Heart left ventricle (tissue), 16 donors: Measurements from ENCODE around the gene DGKA. TPM values are rescaled to one million over a fixed set of nuclear protein-coding genes. Genes with fewer than 3 reads are reported as not detected.
A peak's percentile ranks its signal among the peaks of the same experiment; 100 is the strongest.

Experiments
- ATAC-seq, 4 donors: fragments of 200-7000 bp; cut with Tn5 transposase; one replicate each; pipeline ENCODE4 v1.9.1; 2020 to 2022; ENCODE audit warnings: moderate library complexity in 4 of 4, mild to moderate bottlenecking in 3 of 4, moderate number of reproducible peaks in 1 of 4
- DNase-seq, 5 donors: peaks; one replicate each; pipeline ENCODE4 v3.0.0-alpha.2; 2020
- H3K27ac ChIP-seq, 12 donors: fragments of 200-600 bp; sonication (generic) in 4 of 12; one replicate each; pipeline versions ENCODE4 v1.5.0 to v1.8.0; 2016 to 2022; ENCODE audit warnings: mild to moderate bottlenecking in 2 of 12
- H3K27me3 ChIP-seq, 9 donors: fragments of 200-600 bp; sonication (generic) in 2 of 9; one replicate each; pipeline versions ENCODE4 v1.5.1 to v1.8.0; 2016 to 2022; ENCODE audit warnings: mild to moderate bottlenecking in 3 of 9
- H3K36me3 ChIP-seq, 9 donors: fragments of 200-600 bp; sonication (generic) in 2 of 9; one replicate each; pipeline versions ENCODE4 v1.5.0 to v1.8.0; 2018 to 2022; ENCODE audit warnings: mild to moderate bottlenecking in 2 of 9
- H3K4me1 ChIP-seq, 12 donors: fragments of 200-600 bp; sonication (generic) in 4 of 12; one replicate each; pipeline versions ENCODE4 v1.5.0 to v1.8.0; 2016 to 2022; ENCODE audit warnings: mild to moderate bottlenecking in 3 of 12
- H3K4me3 ChIP-seq, 12 donors: fragments of 200-600 bp; sonication (generic) in 4 of 12; one replicate each; pipeline versions ENCODE4 v1.5.0 to v1.8.0; 2017 to 2022; ENCODE audit warnings: mild to moderate bottlenecking in 9 of 12, moderate library complexity in 4 of 12
- H3K9me3 ChIP-seq, 12 donors: fragments of 200-600 bp; sonication (generic) in 4 of 12; one replicate each; pipeline versions ENCODE4 v1.5.0 to v1.8.0; 2016 to 2022; ENCODE audit warnings: mild to moderate bottlenecking in 1 of 12
- CTCF ChIP-seq, 12 donors: fragments of 200-600 bp; sonication (generic) in 4 of 12; IDR thresholded peaks; one replicate each; pipeline versions ENCODE4 v1.5.0 to v1.8.0; 2018 to 2022; ENCODE audit warnings: antibody characterized with exemption in 12 of 12, mild to moderate bottlenecking in 5 of 12
- POLR2A ChIP-seq, 2 donors: fragments of 450-650 bp; IDR thresholded peaks; one replicate each; pipeline ENCODE4 v1.6.1; 2017; ENCODE audit warnings: antibody characterized with exemption in 2 of 2, mild to moderate bottlenecking in 2 of 2, moderate library complexity in 2 of 2
- WGBS, 4 donors: extraction: QIAGEN DNeasy Blood & Tissue Kit in 2 of 4; methylation state at CpG; one replicate each; pipeline versions ENCODE4 v1.1.5 to v1.1.7; 2013 to 2018; 5-methylcytosine and 5-hydroxymethylcytosine counted together
- intact Hi-C, 10 donors: fragments of 100-400 bp; cut with DNase I; formaldehyde crosslinking; loops; one replicate each; pipeline versions ENCODE4 v1.11.1 to v1.14.2; 2022
- polyA plus RNA-seq, 2 donors: library from polyadenylated mRNA; stranded (reverse); fragments of 200-250 nt; gene quantifications; one replicate each; pipeline ENCODE4 v1.2.3, GENCODE V29; 2013
- total RNA-seq, 9 donors: library from RNA; depleted of rRNA in 2 of 9; stranded (reverse); fragments of >200 nt in 2 of 9; fragmentation: NEBNext Ultra II Directional in 3 of 9; extraction: Animal tissue kit (Norgen Biotek cat#: 25700) in 3 of 9; gene quantifications; one replicate each; pipeline versions ENCODE4 v1.1.0 to v1.2.4, GENCODE V29; 2016 to 2023
- donor health status: ischemic (EF 13 %, LVEDD 7.1; RV severe dilation, severe dysfunction).
- donor health status: healthy with polysubstance abuse.
- donor health status: DM: no; HTN: yes; CAD: no.
- donor health status: DM: no; HTN: no; CAD: no.
- donor health status: ischemic (EF 25% LVEDD 6.9; RV normal size, moderate dysfunction).
- donor health status: ischemic (EF 25% LVEDD 5.7; RV mildly dilated, moderate dysfunction).
- donor health status: healthy.
- donor health status: DM: yes; HTN: yes; CAD: no.
- donor health status: ischemic (EF 35%, LVEDD 5.7; RV mildly dilated, moderate dysfunction).
- donor health status: nonischemic (EF 11% LVEDD 7.7; RV severe dilation, severe dysfunction).
- donor health status: DM: yes; HTN: yes; CAD: no.
- donor health status: PGD.
- donor health status: ischemic (EF 29% LVEDD 5.4; RV normal size, mild dysfunction).
- donor health status: nonischemic (EF 23%, LVEDD 6.1; RV moderate dilation, normal function).

The DGKA gene
- total and polyA plus RNA-seq, 11 donors, result 5.3 to 27.8 (median 7.8) TPM

DNA sequence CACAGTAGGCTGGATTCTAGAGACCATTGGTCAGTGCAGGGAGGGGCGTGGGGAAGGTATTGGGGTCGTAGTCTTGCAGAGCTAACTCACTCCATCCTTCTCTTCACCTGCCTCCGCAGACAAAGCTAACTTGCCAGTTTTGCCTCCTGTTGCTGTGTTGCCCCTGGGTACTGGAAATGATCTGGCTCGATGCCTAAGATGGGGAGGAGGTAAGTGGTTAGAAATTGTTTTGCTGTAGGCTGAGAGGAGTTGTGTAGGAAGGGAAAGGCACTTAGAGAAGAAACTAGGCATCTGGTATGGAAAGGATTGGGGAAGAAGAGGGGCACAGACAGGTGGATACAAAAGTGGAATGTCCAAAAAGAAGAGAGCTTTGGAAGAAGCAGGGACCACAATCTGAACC is 11.1 kb downstream of the DGKA start:
- Histone ChIP-seq H3K27ac (no peak overlapping the region), H3K36me3 (peaks cover 0 to 81% (median 8%) of the 10 kb centered on the region in 9 donors), H3K9me3 (no peaks in the 10 kb centered on the region), H3K4me3 (no peak overlapping the region), H3K4me1 (peaks cover 0 to 10% (median 7%) of the 10 kb centered on the region in 12 donors), H3K27me3 (no peaks in the 10 kb centered on the region)
- DNase-seq (no peak), ATAC-seq (no peak)
- TF ChIP-seq POLR2A (IDR thresholded peaks at IDR 0.05) (no peak), CTCF (IDR thresholded peaks at IDR 0.05) (no peak)
- intact Hi-C loops, result loop anchor here in 4 of 10 donors (5.0 kb wide), 2 partner anchors 200 to 205 kb away; partner anchors contain the start of gene GDF11 (in 1 of the 4)
- 89 to 92% (median 90%) methylated on average over 4 of the region's 4 CpGs for whole genome bisulfite sequencing, 4 donors

- 96% methylated on average over 1 of the region's 1 CpG for WGBS, 4 donors
- Histone ChIP-seq H3K36me3 (peaks cover 0 to 82% (median 8%) of the 10 kb centered on the region in 9 donors), H3K27ac (no peak overlapping the region), H3K4me3 (no peak overlapping the region), H3K27me3 (no peaks in the 10 kb centered on the region), H3K4me1 (peaks cover 0 to 10% (median 7%) of the 10 kb centered on the region in 12 donors), H3K9me3 (no peaks in the 10 kb centered on the region)
- no peak for ATAC-seq
- intact Hi-C loops, result loop anchor here in 4 of 10 donors (5.0 kb wide), 2 partner anchors 200 to 205 kb away; partner anchors contain the start of gene GDF11 (in 1 of the 4)
- no peak for DNase-seq
- TF ChIP-seq CTCF (IDR thresholded peaks at IDR 0.05), result no peak
- TF ChIP-seq POLR2A (IDR thresholded peaks at IDR 0.05), result no peak
These were observed 11.7 kb downstream of the DGKA start for GRCh38 chr12:55942577-55943136.

DNA sequence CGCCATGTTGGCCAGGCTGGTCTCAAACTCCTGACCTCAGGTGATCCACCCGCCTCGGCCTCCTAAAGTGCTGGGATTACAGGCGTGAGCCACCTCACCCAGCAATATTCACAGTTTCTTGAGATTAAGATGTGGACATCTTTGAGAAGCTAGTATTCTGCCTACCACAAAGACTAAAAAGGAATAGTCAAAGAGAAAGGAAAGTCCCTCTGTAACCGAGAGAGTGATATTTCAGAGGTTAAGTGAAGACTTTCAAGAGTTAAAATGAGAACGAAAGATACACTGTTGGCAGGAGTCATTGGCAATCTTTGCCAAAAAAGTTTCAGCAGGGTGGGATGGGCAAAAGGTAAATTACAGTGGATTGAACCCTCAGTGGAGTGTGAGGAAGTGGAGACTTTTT is 15.6 kb downstream of the DGKA start:
- intact Hi-C loops, result no loop called here
- no peak for DNase-seq
- no peaks in the 10 kb centered on the region for H3K4me1 ChIP-seq
- H3K27ac ChIP-seq, result no peak overlapping the region
- no peak for TF ChIP-seq POLR2A (IDR thresholded peaks at IDR 0.05)
- TF ChIP-seq CTCF (IDR thresholded peaks at IDR 0.05), result no peak
- H3K9me3 ChIP-seq, result no peaks in the 10 kb centered on the region
- H3K4me3 ChIP-seq, result no peak overlapping the region
- H3K36me3 ChIP-seq, result peaks cover 0 to 67% (median 8%) of the 10 kb centered on the region in 9 donors
- WGBS, 4 donors, result 73 to 83% (median 81%) methylated on average over 6 of the region's 6 CpGs
- H3K27me3 ChIP-seq, result no peaks in the 10 kb centered on the region
- no peak for ATAC-seq

GRCh38 chr12:55955344-55955743 is 24.4 kb downstream of the DGKA start:
- DNase-seq (no peak), ATAC-seq (peak in 2 of 4 donors; percentile 35 to 61)
- TF ChIP-seq POLR2A (IDR thresholded peaks at IDR 0.05) (no peak), CTCF (IDR thresholded peaks at IDR 0.05) (no peak)

More at GRCh38 chr12:55955344-55955743, 24.4 kb downstream of the DGKA start:
- intact Hi-C loops, result no loop called here
- H3K4me1 ChIP-seq, result no peaks in the 10 kb centered on the region
- no peaks in the 10 kb centered on the region for H3K27me3 ChIP-seq
- H3K4me3 ChIP-seq, result no peak overlapping the region
- peaks cover 0 to 39% (median 7%) of the 10 kb centered on the region in 9 donors for H3K36me3 ChIP-seq
- 81 to 94% (median 85%) methylated on average over 3 to 4 of the region's 4 CpGs for WGBS, 4 donors
- no peaks in the 10 kb centered on the region for H3K9me3 ChIP-seq
- no peak overlapping the region for H3K27ac ChIP-seq
